Osteoblast (primary cell): ENCODE measurements around the gene NXN. TPM values are rescaled to one million over a fixed set of nuclear protein-coding genes. Genes with fewer than 3 reads are reported as not detected.
"Not testable (repeated sequence)": the region's sequence is repeated elsewhere in the genome, so short reads cannot be mapped to it uniquely, and the experiment has no call there.

Source experiments
- DNase-seq: peaks from one replicate; pipeline ENCODE4 v3.0.0; 2011; ENCODE audit warnings: low spot score, mixed read lengths; ENCODE audit not compliant: insufficient read length; ENCODE audit errors: missing footprints
- H2AFZ ChIP-seq: 2 replicates; pipeline ENCODE4 v1.6.0; 2011; ENCODE audit warnings: mild to moderate bottlenecking, low read length
- H3K27ac ChIP-seq: 2 replicates; pipeline ENCODE4 v1.5.1; 2011; ENCODE audit warnings: mild to moderate bottlenecking, low read depth, low read length, moderate library complexity
- H3K27me3 ChIP-seq: 2 replicates; pipeline ENCODE4 v1.6.0; 2012; ENCODE audit warnings: mild to moderate bottlenecking, control low read depth, inconsistent platforms, low read length, moderate library complexity; ENCODE audit not compliant: insufficient read depth
- H3K36me3 ChIP-seq: 2 replicates; pipeline ENCODE4 v1.5.1; 2011; ENCODE audit warnings: mild to moderate bottlenecking, low read length, control low read depth, moderate library complexity; ENCODE audit not compliant: insufficient read depth
- H3K4me1 ChIP-seq: 2 replicates; pipeline ENCODE4 v1.5.1; 2011; ENCODE audit warnings: mild to moderate bottlenecking, low read length, control low read depth, moderate library complexity; ENCODE audit not compliant: insufficient read depth
- H3K4me2 ChIP-seq: 2 replicates; pipeline ENCODE4 v1.6.0; 2011; ENCODE audit warnings: mild to moderate bottlenecking, low read length; ENCODE audit not compliant: insufficient read depth
- H3K4me3 ChIP-seq: fragments of 200-600 bp; sonication (generic); 3 replicates; pipeline ENCODE4 v1.5.1; 2012; ENCODE audit warnings: mild to moderate bottlenecking, low read length, inconsistent platforms; ENCODE audit not compliant: insufficient read depth
- H3K79me2 ChIP-seq: 2 replicates; pipeline ENCODE4 v1.6.0; 2012; ENCODE audit warnings: mild to moderate bottlenecking, low read length, control low read depth, inconsistent platforms; ENCODE audit not compliant: insufficient read depth
- H3K9me3 ChIP-seq: 2 replicates; pipeline ENCODE4 v1.5.1; 2011; ENCODE audit warnings: low read depth, low read length, control low read depth
- H4K20me1 ChIP-seq: 2 replicates; pipeline ENCODE4 v1.6.0; 2012; ENCODE audit warnings: mild to moderate bottlenecking, low read length, control low read depth; ENCODE audit not compliant: insufficient read depth
- CTCF ChIP-seq: IDR thresholded peaks from 2 replicates; pipeline ENCODE4 v1.5.1; 2011; ENCODE audit warnings: mild to moderate bottlenecking, low read depth, low read length, moderate library complexity; ENCODE audit errors: extremely low read depth
- total RNA-seq: library from RNA; depleted of rRNA; stranded (reverse); fragments of >200 nt; gene quantifications from 2 replicates; pipeline ENCODE4 v1.2.3, GENCODE V29; 2012

Gene NXN
- total RNA-seq, 1 donor = 68.8 TPM

- no peaks in the 10 kb centered on the region for H3K9me3 ChIP-seq
- no peak overlapping the region for H2AFZ ChIP-seq
- H4K20me1 ChIP-seq = peaks cover 13% of the 10 kb centered on the region
- no peaks in the 10 kb centered on the region for H3K27me3 ChIP-seq
- no peak overlapping the region for H3K4me3 ChIP-seq
- no peak overlapping the region for H3K27ac ChIP-seq
- TF ChIP-seq CTCF = no peak
- peak; percentile 87 for DNase-seq
- H3K79me2 ChIP-seq = no peaks in the 10 kb centered on the region
- peaks cover 3% of the 10 kb centered on the region for H3K4me1 ChIP-seq
- H3K36me3 ChIP-seq = no peaks in the 10 kb centered on the region
- H3K4me2 ChIP-seq = no peak overlapping the region
These were observed 119.8 kb downstream of the NXN start for GRCh38 chr17:859824-860195.

GRCh38 chr17:859061-859823 lies 120.3 kb downstream of the NXN start:
- no peak overlapping the region for H3K27ac ChIP-seq
- peaks cover 3% of the 10 kb centered on the region for H3K4me1 ChIP-seq
- H4K20me1 ChIP-seq = peaks cover 11% of the 10 kb centered on the region
- no peak overlapping the region for H2AFZ ChIP-seq
- H3K27me3 ChIP-seq = no peaks in the 10 kb centered on the region
- peak; percentile 9 for DNase-seq
- H3K9me3 ChIP-seq = no peaks in the 10 kb centered on the region
- no peak for TF ChIP-seq CTCF
- no peak overlapping the region for H3K4me3 ChIP-seq
- no peaks in the 10 kb centered on the region for H3K79me2 ChIP-seq
- H3K36me3 ChIP-seq = no peaks in the 10 kb centered on the region
- H3K4me2 ChIP-seq = no peak overlapping the region

GRCh38 chr17:856149-856548 lies 123.4 kb downstream of the NXN start:
- no peak for TF ChIP-seq CTCF
- no peak overlapping the region for H3K4me2 ChIP-seq
- no peaks in the 10 kb centered on the region for H3K36me3 ChIP-seq
- peaks cover 4% of the 10 kb centered on the region for H3K79me2 ChIP-seq
- peaks cover 9% of the 10 kb centered on the region for H3K4me1 ChIP-seq
- H4K20me1 ChIP-seq = peaks cover 19% of the 10 kb centered on the region
- H3K27me3 ChIP-seq = no peaks in the 10 kb centered on the region
- H2AFZ ChIP-seq = no peak overlapping the region
- DNase-seq = peak; percentile 61
- H3K27ac ChIP-seq = no peak overlapping the region
- no peak overlapping the region for H3K4me3 ChIP-seq
- no peaks in the 10 kb centered on the region for H3K9me3 ChIP-seq

- no peak overlapping the region for H3K4me3 ChIP-seq
- H3K79me2 ChIP-seq = peaks cover 4% of the 10 kb centered on the region
- no peak overlapping the region for H2AFZ ChIP-seq
- no peak overlapping the region for H3K4me2 ChIP-seq
- no peak overlapping the region for H3K27ac ChIP-seq
- peaks cover 21% of the 10 kb centered on the region for H4K20me1 ChIP-seq
- H3K36me3 ChIP-seq = no peaks in the 10 kb centered on the region
- peaks cover 14% of the 10 kb centered on the region for H3K4me1 ChIP-seq
- H3K27me3 ChIP-seq = no peaks in the 10 kb centered on the region
- no peaks in the 10 kb centered on the region for H3K9me3 ChIP-seq
- DNase-seq = peak; percentile 86
- TF ChIP-seq CTCF = no peak
These were observed 124.0 kb downstream of the NXN start for GRCh38 chr17:855569-855968.

GRCh38 chr17:852850-853249 lies 126.7 kb downstream of the NXN start:
- not testable (repeated sequence) for H3K4me3 ChIP-seq, H3K27me3 ChIP-seq, H2AFZ ChIP-seq, H3K36me3 ChIP-seq, H3K9me3 ChIP-seq, H3K27ac ChIP-seq, H3K4me2 ChIP-seq, DNase-seq, H3K79me2 ChIP-seq
- Histone ChIP-seq H4K20me1 (peaks cover 33% of the 10 kb centered on the region), H3K4me1 (peaks cover 20% of the 10 kb centered on the region)
